LHCN-M2 (cell line): Measurements from ENCODE around the gene ORAI3. TPM values are rescaled to one million over a fixed set of nuclear protein-coding genes. Genes with fewer than 3 reads are reported as not detected.

ENCODE experiments used
- DNase-seq: peaks from one replicate; pipeline ENCODE4 v3.0.0-alpha.2; 2012; ENCODE audit warnings: low read depth
- total RNA-seq: library from RNA; depleted of rRNA; stranded (reverse); fragments of >200 nt; gene quantifications from 2 replicates; pipeline ENCODE4 v1.2.3, GENCODE V29; 2014

Gene ORAI3
- total RNA-seq, 1 experiment from 2014 or later, result 73.6 TPM

GRCh38 chr16:30987581-30988190 is 38.8 kb downstream of the ORAI3 start:
- DNase-seq, result no peak

- no peak for DNase-seq
Observed at GRCh38 chr16:30989469-30990047, 40.7 kb downstream of the ORAI3 start.

- no peak for DNase-seq
Observed at GRCh38 chr16:30990105-30990504, 41.2 kb downstream of the ORAI3 start.

- DNase-seq, result no peak
Observed at GRCh38 chr16:30991052-30991451, 42.2 kb downstream of the ORAI3 start.

GRCh38 chr16:30992276-30992780 is 43.5 kb downstream of the ORAI3 start:
- DNase-seq, result no peak

- DNase-seq, result no peak
Observed at GRCh38 chr16:30992931-30993816, 44.3 kb downstream of the ORAI3 start.

- DNase-seq, result no peak
Observed at GRCh38 chr16:30995927-30996323, 47.1 kb downstream of the ORAI3 start.

- no peak for DNase-seq
Observed at GRCh38 chr16:30996324-30996984, 47.6 kb downstream of the ORAI3 start.

- DNase-seq, result peak; percentile 72
Observed at GRCh38 chr16:30996985-30997724, 48.3 kb downstream of the ORAI3 start.

GRCh38 chr16:30997725-30998711 is 49.1 kb downstream of the ORAI3 start:
- DNase-seq, result peak; percentile 94

GRCh38 chr16:30998852-30999761 is 50.2 kb downstream of the ORAI3 start:
- DNase-seq, result no peak

GRCh38 chr16:31000671-31001382 is 52.0 kb downstream of the ORAI3 start:
- DNase-seq, result no peak

- DNase-seq, result no peak
Observed at GRCh38 chr16:31001507-31002249, 52.8 kb downstream of the ORAI3 start.

- no peak for DNase-seq
Observed at GRCh38 chr16:31002250-31002700, 53.4 kb downstream of the ORAI3 start.

GRCh38 chr16:31002862-31003341 is 54.0 kb downstream of the ORAI3 start:
- DNase-seq, result no peak

GRCh38 chr16:31003744-31004143 is 54.9 kb downstream of the ORAI3 start:
- no peak for DNase-seq
